Mesenchymal stem cell (in vitro differentiated cells and primary cell): ENCODE results near the gene RUBCNL.

Experiments used
- DNase-seq: peaks from one replicate; pipeline ENCODE4 v3.0.0-alpha.2; 2013
- H2AFZ ChIP-seq: one replicate; pipeline ENCODE4 v1.6.1; 2013; ENCODE audit warnings: low read depth, mild to moderate bottlenecking, control low read depth, inconsistent platforms, low read length, moderate library complexity
- H2AK5ac ChIP-seq: 2 replicates; pipeline ENCODE4 v1.6.1; 2013; ENCODE audit warnings: low read length, moderate library complexity, mild to moderate bottlenecking, inconsistent platforms; ENCODE audit not compliant: severe bottlenecking
- H2BK120ac ChIP-seq: one replicate; pipeline ENCODE4 v1.6.1; 2013; ENCODE audit warnings: low read depth, mild to moderate bottlenecking, inconsistent platforms, low read length, moderate library complexity
- H2BK12ac ChIP-seq, 2 experiments: one replicate each; pipeline ENCODE4 v1.6.1; 2013; ENCODE audit warnings: inconsistent platforms in 2 of 2, low read length in 2 of 2, mild to moderate bottlenecking in 2 of 2, moderate library complexity in 2 of 2, control low read depth in 1 of 2
- H2BK15ac ChIP-seq: one replicate; pipeline ENCODE4 v1.6.1; 2013; ENCODE audit warnings: mild to moderate bottlenecking, low read depth, inconsistent platforms; ENCODE audit not compliant: poor library complexity, severe bottlenecking
- H2BK5ac ChIP-seq: 2 replicates; pipeline ENCODE4 v1.6.1; 2013; ENCODE audit warnings: low read depth, mild to moderate bottlenecking, low read length, control low read depth, inconsistent platforms; ENCODE audit not compliant: poor library complexity, severe bottlenecking
- H3K14ac ChIP-seq, 2 experiments: one replicate each; pipeline ENCODE4 v1.6.1; 2013; ENCODE audit warnings: inconsistent platforms in 2 of 2, low read length in 2 of 2, control low read depth in 1 of 2, mild to moderate bottlenecking in 1 of 2, moderate library complexity in 1 of 2
- H3K18ac ChIP-seq, 2 experiments: one replicate each; pipeline ENCODE4 v1.6.1; 2013; ENCODE audit warnings: inconsistent platforms in 2 of 2, low read length in 2 of 2, control low read depth in 1 of 2, low read depth in 1 of 2, mild to moderate bottlenecking in 1 of 2
- H3K23ac ChIP-seq, 2 experiments: one replicate each; pipeline ENCODE4 v1.6.1; 2013; ENCODE audit warnings: inconsistent platforms in 2 of 2, low read length in 2 of 2, mild to moderate bottlenecking in 2 of 2, moderate library complexity in 2 of 2, control low read depth in 1 of 2
- H3K27ac ChIP-seq: 2 replicates; pipeline ENCODE4 v1.5.1; 2013; ENCODE audit warnings: mild to moderate bottlenecking, moderate library complexity, low read length, control low read depth, inconsistent platforms; ENCODE audit not compliant: poor library complexity, severe bottlenecking
- H3K27me3 ChIP-seq, 2 experiments: 2 replicates each; pipeline versions ENCODE4 v1.6.1 to v1.7.0; 2013; ENCODE audit warnings: low read length in 2 of 2, mild to moderate bottlenecking in 2 of 2, moderate library complexity in 2 of 2, control low read depth in 1 of 2, inconsistent platforms in 1 of 2; ENCODE audit not compliant: control insufficient read depth in 1 of 2, insufficient read depth in 1 of 2
- H3K36me3 ChIP-seq, 2 experiments: 2 replicates each; pipeline versions ENCODE4 v1.6.1 to v1.7.0; 2013; ENCODE audit warnings: low read length in 2 of 2, control low read depth in 1 of 2, inconsistent platforms in 1 of 2, low read depth in 1 of 2, mild to moderate bottlenecking in 1 of 2; ENCODE audit not compliant: insufficient read depth in 2 of 2, control insufficient read depth in 1 of 2
- H3K4ac ChIP-seq, 2 experiments: one replicate each; pipeline ENCODE4 v1.6.1; 2013; ENCODE audit warnings: inconsistent platforms in 2 of 2, low read length in 2 of 2, mild to moderate bottlenecking in 2 of 2, moderate library complexity in 2 of 2, control low read depth in 1 of 2, low read depth in 1 of 2
- H3K4me1 ChIP-seq: 2 replicates; pipeline ENCODE4 v1.6.1; 2013; ENCODE audit warnings: low read depth, low read length, control low read depth; ENCODE audit not compliant: control insufficient read depth, insufficient read depth
- H3K4me2 ChIP-seq: 2 replicates; pipeline ENCODE4 v1.6.1; 2013; ENCODE audit warnings: low read length, mild to moderate bottlenecking, inconsistent platforms; ENCODE audit not compliant: poor library complexity, severe bottlenecking
- H3K4me3 ChIP-seq, 2 experiments: 2 replicates each; pipeline versions ENCODE4 v1.5.1 to v1.7.0; 2013; ENCODE audit warnings: low read length in 2 of 2, mild to moderate bottlenecking in 2 of 2, control low read depth in 1 of 2, low read depth in 1 of 2; ENCODE audit not compliant: insufficient read depth in 1 of 2
- H3K79me1 ChIP-seq: replicated peaks from 2 replicates; pipeline ENCODE4 v1.6.1; 2013; ENCODE audit warnings: mild to moderate bottlenecking, control low read depth, low read length, inconsistent platforms; ENCODE audit not compliant: poor library complexity, severe bottlenecking
- H3K9ac ChIP-seq: 2 replicates; pipeline ENCODE4 v1.7.0; 2013; ENCODE audit warnings: mild to moderate bottlenecking, low read length, moderate library complexity
- H3K9me3 ChIP-seq: 2 replicates; pipeline ENCODE4 v1.7.0; 2013; ENCODE audit warnings: mild to moderate bottlenecking, low read length; ENCODE audit not compliant: control insufficient read depth
- H4K8ac ChIP-seq: one replicate; pipeline ENCODE4 v1.6.1; 2013; ENCODE audit warnings: inconsistent platforms, mild to moderate bottlenecking, low read length, moderate library complexity
- H4K91ac ChIP-seq: one replicate; pipeline ENCODE4 v1.6.1; 2013; ENCODE audit warnings: mild to moderate bottlenecking, low read length, inconsistent platforms
- WGBS: methylation state at CpG from one replicate; pipeline ENCODE4 v1.1.7; 2013; ENCODE audit warnings: mixed read lengths; 5-methylcytosine and 5-hydroxymethylcytosine counted together

RUBCNL gene

GRCh38 chr13:46311217-46311616 is 75.8 kb downstream of the RUBCNL start:
- Histone ChIP-seq H2BK5ac (no peak overlapping the region), H3K14ac (no peak overlapping the region), H3K36me3 (no peaks in the 10 kb centered on the region), H2BK12ac (no peak overlapping the region), H3K79me1 (no peaks in the 10 kb centered on the region), H3K9ac (no peak overlapping the region), H3K23ac (no peak overlapping the region), H3K27ac (no peak overlapping the region), H3K9me3 (no peaks in the 10 kb centered on the region), H2BK120ac (no peak overlapping the region), H3K4ac (no peak overlapping the region), H3K18ac (no peak overlapping the region), H2AK5ac (no peak overlapping the region), H3K4me1 (no peaks in the 10 kb centered on the region), H3K4me3 (no peak overlapping the region), H4K91ac (no peak overlapping the region), H3K4me2 (no peak overlapping the region), H2BK15ac (no peak overlapping the region), H3K27me3 (no peaks in the 10 kb centered on the region), H2AFZ (no peak overlapping the region), H4K8ac (no peak overlapping the region)
- WGBS = 100% methylated on average over 1 of the region's 2 CpGs
- no peak for DNase-seq

- H2BK12ac ChIP-seq = no peak overlapping the region
- no peak overlapping the region for H2AFZ ChIP-seq
- no peak overlapping the region for H3K4ac ChIP-seq
- DNase-seq = no peak
- no peaks in the 10 kb centered on the region for H3K4me1 ChIP-seq
- no peak overlapping the region for H2BK15ac ChIP-seq
- H2BK5ac ChIP-seq = no peak overlapping the region
- no peak overlapping the region for H3K14ac ChIP-seq
- H2BK120ac ChIP-seq = no peak overlapping the region
- no peak overlapping the region for H4K8ac ChIP-seq
- no peaks in the 10 kb centered on the region for H3K27me3 ChIP-seq
- H3K4me2 ChIP-seq = no peak overlapping the region
- no peak overlapping the region for H3K4me3 ChIP-seq
- H4K91ac ChIP-seq = no peak overlapping the region
- H3K9me3 ChIP-seq = no peaks in the 10 kb centered on the region
- 88% methylated on average over 1 of the region's 1 CpG for WGBS
- H3K23ac ChIP-seq = no peak overlapping the region
- H3K9ac ChIP-seq = no peak overlapping the region
- no peak overlapping the region for H3K27ac ChIP-seq
- H3K36me3 ChIP-seq = no peaks in the 10 kb centered on the region
- no peak overlapping the region for H3K18ac ChIP-seq
- H3K79me1 ChIP-seq = no peaks in the 10 kb centered on the region
- no peak overlapping the region for H2AK5ac ChIP-seq
Measured at GRCh38 chr13:46310066-46310465, 77.0 kb downstream of the RUBCNL start.

- no peak overlapping the region for H2BK15ac ChIP-seq
- no peak overlapping the region for H2BK5ac ChIP-seq
- H3K9me3 ChIP-seq = no peaks in the 10 kb centered on the region
- H2AK5ac ChIP-seq = no peak overlapping the region
- H2BK120ac ChIP-seq = no peak overlapping the region
- H3K4me3 ChIP-seq = no peak overlapping the region
- H3K14ac ChIP-seq = no peak overlapping the region
- H3K36me3 ChIP-seq = no peaks in the 10 kb centered on the region
- H3K79me1 ChIP-seq = no peaks in the 10 kb centered on the region
- H3K27ac ChIP-seq = no peak overlapping the region
- no peak overlapping the region for H3K4ac ChIP-seq
- no peak overlapping the region for H3K23ac ChIP-seq
- 100% methylated on average over 1 of the region's 1 CpG for WGBS
- H2BK12ac ChIP-seq = no peak overlapping the region
- no peak for DNase-seq
- no peaks in the 10 kb centered on the region for H3K27me3 ChIP-seq
- no peak overlapping the region for H4K91ac ChIP-seq
- peak overlapping the region; percentile 2 for H4K8ac ChIP-seq
- H3K4me1 ChIP-seq = no peaks in the 10 kb centered on the region
- H3K4me2 ChIP-seq = no peak overlapping the region
- no peak overlapping the region for H3K9ac ChIP-seq
- H2AFZ ChIP-seq = no peak overlapping the region
- no peak overlapping the region for H3K18ac ChIP-seq
Measured at GRCh38 chr13:46307554-46307953, 79.5 kb downstream of the RUBCNL start.

- H3K4ac ChIP-seq = no peak overlapping the region
Measured at GRCh38 chr13:46304546-46304945, 82.5 kb downstream of the RUBCNL start.

More at GRCh38 chr13:46304546-46304945, 82.5 kb downstream of the RUBCNL start:
- no peak overlapping the region for H3K18ac ChIP-seq
- H4K91ac ChIP-seq = no peak overlapping the region
- H4K8ac ChIP-seq = no peak overlapping the region
- no peaks in the 10 kb centered on the region for H3K4me1 ChIP-seq
- no peaks in the 10 kb centered on the region for H3K9me3 ChIP-seq
- H3K23ac ChIP-seq = no peak overlapping the region
- no peaks in the 10 kb centered on the region for H3K27me3 ChIP-seq
- no peak overlapping the region for H2BK120ac ChIP-seq
- no peak overlapping the region for H3K14ac ChIP-seq
- no peak overlapping the region for H3K4me2 ChIP-seq
- no peaks in the 10 kb centered on the region for H3K79me1 ChIP-seq
- H3K36me3 ChIP-seq = no peaks in the 10 kb centered on the region
- H2BK15ac ChIP-seq = no peak overlapping the region
- no peak overlapping the region for H2BK12ac ChIP-seq
- H3K4me3 ChIP-seq = no peak overlapping the region
- no peak overlapping the region for H2BK5ac ChIP-seq
- H3K9ac ChIP-seq = no peak overlapping the region
- 97% methylated on average over 2 of the region's 3 CpGs for WGBS
- no peak for DNase-seq
- H2AK5ac ChIP-seq = no peak overlapping the region
- no peak overlapping the region for H3K27ac ChIP-seq
- no peak overlapping the region for H2AFZ ChIP-seq
